ENCODE measurements around the gene LDAH. TPM values are rescaled to one million over a fixed set of nuclear protein-coding genes. Genes with fewer than 3 reads are reported as not detected.

LDAH gene
- total and polyA plus RNA-seq, 2 experiments from 2014 or later = 13.2 to 27.6 TPM

GRCh38 chr2:20664431-20665242, 158.3 kb downstream of the LDAH start:
- in situ Hi-C loops (cut with MboI) = loop anchor here (5.0 kb wide), 1 partner anchor 308 kb away; no protein-coding TSS in a partner anchor
- DNase-seq = peak; percentile 9
- Histone ChIP-seq H3F3A (ENCODE audit: insufficient read depth) (0 out of 2 replicates have a peak, but pooled peaks cover 4% of the 10 kb centered on the region), H3K27me3 (replicated peaks; ENCODE audit: insufficient read depth) (peaks cover 79% of the 10 kb centered on the region), H3K4me1 (ENCODE audit: insufficient read depth) (peaks cover 8% of the 10 kb centered on the region; the same call in 1 of the 2 replicates), H3K4me2 (ENCODE audit: unreplicated experiment) (no peak overlapping the region), H3K27ac (no peak overlapping the region), H3K9me2 (ENCODE audit: insufficient read depth) (no peaks in the 10 kb centered on the region), H3K9me3 (ENCODE audit: low read depth) (no peaks in the 10 kb centered on the region), H3K9ac (no peak overlapping the region), H3K36me3 (ENCODE audit: low read depth) (no peaks in the 10 kb centered on the region), H4K20me1 (ENCODE audit: insufficient read depth) (no peaks in the 10 kb centered on the region), H3K79me2 (ENCODE audit: insufficient read depth) (no peaks in the 10 kb centered on the region), H2AFZ (no peak overlapping the region), H3K4me3 (no peak overlapping the region)
- peak; percentile 38 for TF ChIP-seq EZH2 (IDR thresholded peaks at IDR 0.05; ENCODE audit: insufficient read depth, poor library complexity, severe bottlenecking)
- no peak for TF ChIP-seq EZH2phosphoT487 (IDR thresholded peaks at IDR 0.05; ENCODE audit: insufficient read depth, low read depth)
- WGBS, 2 experiments (ENCODE audit: low coverage in 1 of 2, low lambda C conversion rate in 2 of 2, missing lambda C conversion rate in 2 of 2) = 33 to 36% methylated on average over 17 of the region's 17 CpGs

GRCh38 chr2:20664071-20664390, 158.9 kb downstream of the LDAH start:
- no peak overlapping the region for H3K4me2 ChIP-seq (ENCODE audit: unreplicated experiment)
- no peaks in the 10 kb centered on the region for H3K79me2 ChIP-seq (ENCODE audit: insufficient read depth)
- H3K4me1 ChIP-seq (ENCODE audit: insufficient read depth) = peaks cover 8% of the 10 kb centered on the region; the same call in 1 of the 2 replicates
- no peak for DNase-seq
- H3F3A ChIP-seq (ENCODE audit: insufficient read depth) = 0 out of 2 replicates have a peak, but pooled peaks cover 4% of the 10 kb centered on the region
- H3K4me3 ChIP-seq = no peak overlapping the region
- H3K9ac ChIP-seq = no peak overlapping the region
- no peaks in the 10 kb centered on the region for H3K36me3 ChIP-seq (ENCODE audit: low read depth)
- no peak overlapping the region for H3K27ac ChIP-seq
- H3K9me3 ChIP-seq (ENCODE audit: low read depth) = no peaks in the 10 kb centered on the region
- H3K27me3 ChIP-seq (replicated peaks; ENCODE audit: insufficient read depth) = peaks cover 79% of the 10 kb centered on the region
- 40 to 43% methylated on average over 2 of the region's 2 CpGs for WGBS, 2 experiments (ENCODE audit: low coverage in 1 of 2, low lambda C conversion rate in 2 of 2, missing lambda C conversion rate in 2 of 2)
- no peak overlapping the region for H2AFZ ChIP-seq
- no peaks in the 10 kb centered on the region for H3K9me2 ChIP-seq (ENCODE audit: insufficient read depth)
- no peak for TF ChIP-seq EZH2phosphoT487 (IDR thresholded peaks at IDR 0.05; ENCODE audit: insufficient read depth, low read depth)
- TF ChIP-seq EZH2 (IDR thresholded peaks at IDR 0.05; ENCODE audit: insufficient read depth, poor library complexity, severe bottlenecking) = no peak
- no peaks in the 10 kb centered on the region for H4K20me1 ChIP-seq (ENCODE audit: insufficient read depth)
- in situ Hi-C loops (cut with MboI) = loop anchor here (5.0 kb wide), 1 partner anchor 308 kb away; no protein-coding TSS in a partner anchor

- in situ Hi-C loops (cut with MboI) = loop anchor here (5.0 kb wide), 1 partner anchor 309 kb away; no protein-coding TSS in a partner anchor
- H3K4me2 ChIP-seq (ENCODE audit: unreplicated experiment) = no peak overlapping the region
- H3K79me2 ChIP-seq (ENCODE audit: insufficient read depth) = no peaks in the 10 kb centered on the region
- H3K4me1 ChIP-seq (ENCODE audit: insufficient read depth) = peaks cover 8% of the 10 kb centered on the region; the same call in 1 of the 2 replicates
- peaks cover 77% of the 10 kb centered on the region for H3K27me3 ChIP-seq (replicated peaks; ENCODE audit: insufficient read depth)
- H3K4me3 ChIP-seq = no peak overlapping the region
- 0 out of 2 replicates have a peak, but pooled peaks cover 4% of the 10 kb centered on the region for H3F3A ChIP-seq (ENCODE audit: insufficient read depth)
- WGBS, 2 experiments (ENCODE audit: low coverage in 1 of 2, low lambda C conversion rate in 2 of 2, missing lambda C conversion rate in 2 of 2) = 50% methylated on average over 7 of the region's 7 CpGs
- H3K9me3 ChIP-seq (ENCODE audit: low read depth) = no peaks in the 10 kb centered on the region
- TF ChIP-seq EZH2 (IDR thresholded peaks at IDR 0.05; ENCODE audit: insufficient read depth, poor library complexity, severe bottlenecking) (no peak), EZH2phosphoT487 (IDR thresholded peaks at IDR 0.05; ENCODE audit: insufficient read depth, low read depth) (no peak)
- H3K36me3 ChIP-seq (ENCODE audit: low read depth) = no peaks in the 10 kb centered on the region
- no peaks in the 10 kb centered on the region for H3K9me2 ChIP-seq (ENCODE audit: insufficient read depth)
- H4K20me1 ChIP-seq (ENCODE audit: insufficient read depth) = no peaks in the 10 kb centered on the region
- no peak overlapping the region for H3K9ac ChIP-seq
- H3K27ac ChIP-seq = no peak overlapping the region
- no peak for DNase-seq
- no peak overlapping the region for H2AFZ ChIP-seq
These were observed 159.5 kb downstream of the LDAH start for GRCh38 chr2:20663196-20664070.

GRCh38 chr2:20662308-20662937, 160.5 kb downstream of the LDAH start:
- H3K27me3 ChIP-seq (replicated peaks; ENCODE audit: insufficient read depth) = peaks cover 67% of the 10 kb centered on the region
- no peaks in the 10 kb centered on the region for H3K36me3 ChIP-seq (ENCODE audit: low read depth)
- H3K27ac ChIP-seq = no peak overlapping the region
- H3K9me2 ChIP-seq (ENCODE audit: insufficient read depth) = no peaks in the 10 kb centered on the region
- H3K4me2 ChIP-seq (ENCODE audit: unreplicated experiment) = no peak overlapping the region
- H3K9me3 ChIP-seq (ENCODE audit: low read depth) = no peaks in the 10 kb centered on the region
- 58 to 61% methylated on average over 5 of the region's 5 CpGs for WGBS, 2 experiments (ENCODE audit: low coverage in 1 of 2, low lambda C conversion rate in 2 of 2, missing lambda C conversion rate in 2 of 2)
- H3K9ac ChIP-seq = no peak overlapping the region
- H3K4me1 ChIP-seq (ENCODE audit: insufficient read depth) = peaks cover 8% of the 10 kb centered on the region; the same call in 1 of the 2 replicates
- no peaks in the 10 kb centered on the region for H3K79me2 ChIP-seq (ENCODE audit: insufficient read depth)
- no peak overlapping the region for H2AFZ ChIP-seq
- no peak for DNase-seq
- TF ChIP-seq EZH2 (IDR thresholded peaks at IDR 0.05; ENCODE audit: insufficient read depth, poor library complexity, severe bottlenecking) (no peak), EZH2phosphoT487 (IDR thresholded peaks at IDR 0.05; ENCODE audit: insufficient read depth, low read depth) (no peak)
- H3K4me3 ChIP-seq = no peak overlapping the region
- in situ Hi-C loops (cut with MboI) = loop anchor here (5.0 kb wide), 1 partner anchor 310 kb away; no protein-coding TSS in a partner anchor
- H4K20me1 ChIP-seq (ENCODE audit: insufficient read depth) = no peaks in the 10 kb centered on the region
- H3F3A ChIP-seq (ENCODE audit: insufficient read depth) = 0 out of 2 replicates have a peak, but pooled peaks cover 4% of the 10 kb centered on the region

All from GM23248 (cell line).